SK-N-SH treated with all-trans-retinoic acid at 6 μM for 48 hours (cell line): ENCODE data around the gene LY6G5C.

Experiments
- BACH2 ChIP-seq: fragments of 250-450 bp; sonication (Bioruptor Pico); IDR thresholded peaks from 2 replicates; pipeline ENCODE4 v1.9.0; 2021; ENCODE audit warnings: mild to moderate bottlenecking, borderline replicate concordance
- CSDC2 ChIP-seq: fragments of 250-450 bp; sonication (Bioruptor Pico); IDR thresholded peaks from 2 replicates; pipeline ENCODE4 v1.5.0; 2020; ENCODE audit warnings: mild to moderate bottlenecking, moderate library complexity
- ESRRG ChIP-seq: fragments of 250-450 bp; sonication (Bioruptor Pico); IDR thresholded peaks from 2 replicates; pipeline ENCODE4 v1.6.1; 2021; ENCODE audit warnings: mild to moderate bottlenecking
- OSR1 ChIP-seq: fragments of 250-450 bp; sonication (Bioruptor Pico); IDR thresholded peaks from 2 replicates; pipeline ENCODE4 v1.8.0; 2022; ENCODE audit warnings: moderate library complexity, mild to moderate bottlenecking, inconsistent platforms
- POU6F1 ChIP-seq: fragments of 250-450 bp; sonication (Bioruptor Pico); IDR thresholded peaks from 2 replicates; pipeline ENCODE4 v1.8.0; 2021; ENCODE audit warnings: low read depth, mild to moderate bottlenecking, moderate library complexity, borderline replicate concordance
- PPARA ChIP-seq: fragments of 250-450 bp; sonication (Bioruptor Pico); IDR thresholded peaks from 2 replicates; pipeline ENCODE4 v1.5.0; 2020; ENCODE audit warnings: mild to moderate bottlenecking, borderline replicate concordance
- SNAI2 ChIP-seq: fragments of 250-450 bp; sonication (Bioruptor Pico); IDR thresholded peaks from 2 replicates; pipeline ENCODE4 v1.5.0; 2020; ENCODE audit warnings: mild to moderate bottlenecking, moderate library complexity
- TCF4 ChIP-seq: fragments of 250-450 bp; sonication (Bioruptor Pico); IDR thresholded peaks from 2 replicates; pipeline ENCODE4 v1.8.0; 2021; ENCODE audit warnings: mild to moderate bottlenecking, moderate library complexity, borderline replicate concordance
- TSHZ2 ChIP-seq: fragments of 250-450 bp; sonication (Bioruptor Pico); IDR thresholded peaks from 2 replicates; pipeline ENCODE4 v1.5.0; 2020; ENCODE audit warnings: mild to moderate bottlenecking, moderate library complexity

GRCh38 chr6:31708224-31708623 is 27.4 kb upstream of the LY6G5C start:
- TF ChIP-seq ESRRG (CRISPR knock-in tag) (no peak), PPARA (CRISPR knock-in tag) (no peak), BACH2 (CRISPR knock-in tag) (no peak), SNAI2 (no peak), POU6F1 (CRISPR knock-in tag) (no peak), TSHZ2 (CRISPR knock-in tag) (no peak), CSDC2 (no peak), TCF4 (CRISPR knock-in tag) (no peak), OSR1 (no peak)
